Type B pancreatic cell (in vitro differentiated cells): ENCODE data around the gene CAMTA1. TPM values are rescaled to one million over a fixed set of nuclear protein-coding genes. Genes with fewer than 3 reads are reported as not detected.

Experiments
- DNase-seq: peaks from one replicate; pipeline ENCODE4 v3.0.0; 2021; ENCODE audit warnings: mixed read lengths; ENCODE audit not compliant: unreplicated experiment; ENCODE audit errors: extremely low spot score
- H3K27ac Mint-ChIP-seq: 2 replicates; pipeline ENCODE4 v1.8.0; 2021; ENCODE audit warnings: mild to moderate bottlenecking, mixed read lengths
- H3K27me3 Mint-ChIP-seq: 2 replicates; pipeline ENCODE4 v1.8.0; 2021; ENCODE audit warnings: mixed read lengths
- H3K36me3 Mint-ChIP-seq: 2 replicates; pipeline ENCODE4 v1.8.0; 2021; ENCODE audit warnings: mixed read lengths
- H3K4me1 Mint-ChIP-seq: one replicate; pipeline ENCODE4 v1.8.0; 2021; ENCODE audit warnings: mixed read lengths; ENCODE audit not compliant: unreplicated experiment
- H3K4me3 Mint-ChIP-seq: 2 replicates; pipeline ENCODE4 v1.8.0; 2021; ENCODE audit warnings: mild to moderate bottlenecking, mixed read lengths
- H3K9me3 Mint-ChIP-seq: 2 replicates; pipeline ENCODE4 v1.8.0; 2021; ENCODE audit warnings: mixed read lengths
- CTCF ChIP-seq: fragments of 200-600 bp; sonication (generic); conservative IDR thresholded peaks from 2 replicates; pipeline ENCODE4 v1.5.0; 2021; ENCODE audit warnings: antibody characterized with exemption, mild to moderate bottlenecking
- total RNA-seq: library from RNA; stranded (reverse); gene quantifications from 2 replicates; pipeline ENCODE4 v1.2.1, GENCODE V29; 2021; ENCODE audit warnings: low replicate concordance

CAMTA1 gene
- total RNA-seq, 1 donor from 2014 or later: 82.5 TPM

- Mint-ChIP-seq H3K27me3 (peaks cover 8% of the 10 kb centered on the region), H3K4me3 (peak overlapping the region; percentile 44), H3K27ac (peak overlapping the region; percentile 53), H3K4me1 (peaks cover 21% of the 10 kb centered on the region), H3K36me3 (no peaks in the 10 kb centered on the region), H3K9me3 (no peaks in the 10 kb centered on the region)
- DNase-seq: no peak
- peak; percentile 87 for TF ChIP-seq CTCF
Measured at GRCh38 chr1:7669559-7670311, 884.5 kb downstream of the CAMTA1 start.

GRCh38 chr1:7670334-7671145 lies 885.3 kb downstream of the CAMTA1 start:
- Mint-ChIP-seq H3K27ac (peak overlapping the region; percentile 53), H3K4me1 (peaks cover 21% of the 10 kb centered on the region), H3K27me3 (peaks cover 14% of the 10 kb centered on the region), H3K36me3 (no peaks in the 10 kb centered on the region), H3K9me3 (no peaks in the 10 kb centered on the region), H3K4me3 (peak overlapping the region; percentile 44)
- TF ChIP-seq CTCF: no peak
- DNase-seq: no peak

GRCh38 chr1:7671146-7671465 lies 885.9 kb downstream of the CAMTA1 start:
- peaks cover 14% of the 10 kb centered on the region for H3K27me3 Mint-ChIP-seq
- no peaks in the 10 kb centered on the region for H3K9me3 Mint-ChIP-seq
- no peak for DNase-seq
- H3K27ac Mint-ChIP-seq: no peak overlapping the region
- H3K4me1 Mint-ChIP-seq: peaks cover 21% of the 10 kb centered on the region
- H3K4me3 Mint-ChIP-seq: no peak overlapping the region
- TF ChIP-seq CTCF: no peak
- H3K36me3 Mint-ChIP-seq: no peaks in the 10 kb centered on the region

GRCh38 chr1:7671676-7672075 lies 886.4 kb downstream of the CAMTA1 start:
- no peaks in the 10 kb centered on the region for H3K9me3 Mint-ChIP-seq
- no peak for DNase-seq
- H3K4me1 Mint-ChIP-seq: peaks cover 21% of the 10 kb centered on the region
- H3K27ac Mint-ChIP-seq: no peak overlapping the region
- H3K27me3 Mint-ChIP-seq: peaks cover 14% of the 10 kb centered on the region
- H3K4me3 Mint-ChIP-seq: no peak overlapping the region
- no peaks in the 10 kb centered on the region for H3K36me3 Mint-ChIP-seq
- no peak for TF ChIP-seq CTCF

- no peak for DNase-seq
- H3K36me3 Mint-ChIP-seq: no peaks in the 10 kb centered on the region
- peaks cover 14% of the 10 kb centered on the region for H3K27me3 Mint-ChIP-seq
- peaks cover 20% of the 10 kb centered on the region for H3K4me1 Mint-ChIP-seq
- H3K9me3 Mint-ChIP-seq: no peaks in the 10 kb centered on the region
- no peak overlapping the region for H3K4me3 Mint-ChIP-seq
- no peak overlapping the region for H3K27ac Mint-ChIP-seq
- TF ChIP-seq CTCF: no peak
Measured at GRCh38 chr1:7672864-7673263, 887.6 kb downstream of the CAMTA1 start.
